Brain microvascular endothelial cell (primary cell): Measurements from ENCODE around the gene VENTX.

Experiments used
- DNase-seq: peaks from one replicate; pipeline ENCODE4 v3.0.0-alpha.2; 2020
- H3K27ac ChIP-seq: fragments of 250-450 bp; sonication (Bioruptor Pico); 2 replicates; pipeline ENCODE4 v1.5.1; 2020; ENCODE audit warnings: mild to moderate bottlenecking, moderate library complexity
- H3K27me3 ChIP-seq: fragments of 250-450 bp; sonication (Bioruptor Pico); replicated peaks from 2 replicates; pipeline ENCODE4 v1.5.1; 2020; ENCODE audit warnings: mild to moderate bottlenecking
- H3K36me3 ChIP-seq: fragments of 250-450 bp; sonication (Bioruptor Pico); replicated peaks from 2 replicates; pipeline ENCODE4 v1.5.1; 2020; ENCODE audit warnings: mild to moderate bottlenecking
- H3K4me3 ChIP-seq: 2 replicates; pipeline ENCODE4 v1.5.1; 2011; ENCODE audit warnings: low read depth, mild to moderate bottlenecking, control low read depth, low read length, moderate library complexity
- in situ Hi-C: cut with HindIII; loops from 2 replicates; pipeline ENCODE4 v1.10.0; 2017; ENCODE audit warnings: low sequenced_read_pairs, low pct_ligation_motif_present
- TF ChIP-seq, protein P1 (sequence below): IDR thresholded peaks from 2 replicates; pipeline ENCODE4 v1.5.1; 2011; ENCODE audit warnings: low read depth, mild to moderate bottlenecking, moderate library complexity, low read length, control low read depth, inconsistent platforms; ENCODE audit errors: missing control alignments

Gene VENTX

GRCh38 chr10:133191651-133192050, 46.0 kb upstream of the VENTX start:
- Histone ChIP-seq H3K27ac (no peak overlapping the region), H3K27me3 (peaks cover 5% of the 10 kb centered on the region), H3K36me3 (no peaks in the 10 kb centered on the region), H3K4me3 (no peak overlapping the region)
- in situ Hi-C loops = no loop called here
- TF ChIP-seq, protein P1, sequence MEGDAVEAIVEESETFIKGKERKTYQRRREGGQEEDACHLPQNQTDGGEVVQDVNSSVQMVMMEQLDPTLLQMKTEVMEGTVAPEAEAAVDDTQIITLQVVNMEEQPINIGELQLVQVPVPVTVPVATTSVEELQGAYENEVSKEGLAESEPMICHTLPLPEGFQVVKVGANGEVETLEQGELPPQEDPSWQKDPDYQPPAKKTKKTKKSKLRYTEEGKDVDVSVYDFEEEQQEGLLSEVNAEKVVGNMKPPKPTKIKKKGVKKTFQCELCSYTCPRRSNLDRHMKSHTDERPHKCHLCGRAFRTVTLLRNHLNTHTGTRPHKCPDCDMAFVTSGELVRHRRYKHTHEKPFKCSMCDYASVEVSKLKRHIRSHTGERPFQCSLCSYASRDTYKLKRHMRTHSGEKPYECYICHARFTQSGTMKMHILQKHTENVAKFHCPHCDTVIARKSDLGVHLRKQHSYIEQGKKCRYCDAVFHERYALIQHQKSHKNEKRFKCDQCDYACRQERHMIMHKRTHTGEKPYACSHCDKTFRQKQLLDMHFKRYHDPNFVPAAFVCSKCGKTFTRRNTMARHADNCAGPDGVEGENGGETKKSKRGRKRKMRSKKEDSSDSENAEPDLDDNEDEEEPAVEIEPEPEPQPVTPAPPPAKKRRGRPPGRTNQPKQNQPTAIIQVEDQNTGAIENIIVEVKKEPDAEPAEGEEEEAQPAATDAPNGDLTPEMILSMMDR = no peak
- DNase-seq = no peak

- TF ChIP-seq, protein P1 = no peak
- DNase-seq = no peak
- H3K27me3 ChIP-seq = no peaks in the 10 kb centered on the region
- no peaks in the 10 kb centered on the region for H3K36me3 ChIP-seq
- in situ Hi-C loops = no loop called here
- H3K27ac ChIP-seq = no peak overlapping the region
- H3K4me3 ChIP-seq = no peak overlapping the region
Measured at GRCh38 chr10:133194151-133194550, 43.5 kb upstream of the VENTX start.

DNA sequence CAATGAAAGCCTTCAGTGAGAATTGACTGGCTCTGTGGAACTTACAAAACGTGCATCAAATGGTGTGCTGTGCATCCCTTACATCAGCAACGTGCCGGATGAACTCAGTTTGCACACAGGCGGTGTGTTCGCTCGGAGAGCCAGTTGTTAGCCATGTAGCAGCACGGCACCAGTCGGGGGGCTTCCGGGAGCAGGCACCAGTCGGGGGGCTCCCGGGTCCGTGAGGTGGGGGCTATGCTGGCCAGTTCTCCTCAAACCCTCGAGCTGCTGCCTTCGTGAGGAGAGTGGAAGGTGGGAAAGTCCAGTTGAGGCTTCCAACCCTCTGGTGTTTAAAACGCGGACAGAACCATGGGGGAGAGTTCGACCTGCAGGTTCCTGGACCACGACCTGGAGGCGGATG, 42.6 kb upstream of the VENTX start:
- TF ChIP-seq, protein P1 = no peak
- in situ Hi-C loops = no loop called here
- H3K27ac ChIP-seq = no peak overlapping the region
- no peaks in the 10 kb centered on the region for H3K27me3 ChIP-seq
- H3K36me3 ChIP-seq = no peaks in the 10 kb centered on the region
- DNase-seq = no peak
- H3K4me3 ChIP-seq = no peak overlapping the region

- Histone ChIP-seq H3K27ac (no peak overlapping the region), H3K27me3 (no peaks in the 10 kb centered on the region), H3K36me3 (no peaks in the 10 kb centered on the region), H3K4me3 (no peak overlapping the region)
- TF ChIP-seq, protein P1 = no peak
- in situ Hi-C loops = no loop called here
- DNase-seq = no peak
Measured at GRCh38 chr10:133195611-133196010, 42.0 kb upstream of the VENTX start.

GRCh38 chr10:133196221-133196915, 41.3 kb upstream of the VENTX start:
- in situ Hi-C loops = no loop called here
- Histone ChIP-seq H3K4me3 (no peak overlapping the region), H3K27ac (no peak overlapping the region), H3K36me3 (no peaks in the 10 kb centered on the region), H3K27me3 (no peaks in the 10 kb centered on the region)
- DNase-seq = no peak
- TF ChIP-seq, protein P1 = no peak
